ENCODE data around the gene MPDZ.

DNA sequence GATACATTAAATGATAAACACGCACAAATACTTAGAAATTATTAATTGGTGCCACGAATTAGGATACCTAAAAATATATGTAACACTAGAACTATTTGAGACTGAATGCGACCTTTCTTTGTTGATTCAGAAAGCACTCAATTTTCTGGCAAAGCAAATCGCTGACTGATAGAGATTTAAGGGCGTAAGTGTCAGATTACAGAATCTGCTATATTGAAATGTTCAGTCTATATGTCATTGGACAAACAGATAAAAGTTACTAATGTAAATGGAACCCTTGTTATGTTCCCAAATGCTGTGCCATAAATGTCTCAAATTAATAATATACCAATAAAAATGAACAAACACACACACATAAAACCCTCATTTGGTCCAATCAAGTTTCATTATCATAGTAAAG, 137.9 kb downstream of the MPDZ start:
- TF ChIP-seq POLR2AphosphoS5 (IDR thresholded peaks at IDR 0.05; ENCODE audit: low read depth, low read length), result no peak
- TF ChIP-seq, protein P1, sequence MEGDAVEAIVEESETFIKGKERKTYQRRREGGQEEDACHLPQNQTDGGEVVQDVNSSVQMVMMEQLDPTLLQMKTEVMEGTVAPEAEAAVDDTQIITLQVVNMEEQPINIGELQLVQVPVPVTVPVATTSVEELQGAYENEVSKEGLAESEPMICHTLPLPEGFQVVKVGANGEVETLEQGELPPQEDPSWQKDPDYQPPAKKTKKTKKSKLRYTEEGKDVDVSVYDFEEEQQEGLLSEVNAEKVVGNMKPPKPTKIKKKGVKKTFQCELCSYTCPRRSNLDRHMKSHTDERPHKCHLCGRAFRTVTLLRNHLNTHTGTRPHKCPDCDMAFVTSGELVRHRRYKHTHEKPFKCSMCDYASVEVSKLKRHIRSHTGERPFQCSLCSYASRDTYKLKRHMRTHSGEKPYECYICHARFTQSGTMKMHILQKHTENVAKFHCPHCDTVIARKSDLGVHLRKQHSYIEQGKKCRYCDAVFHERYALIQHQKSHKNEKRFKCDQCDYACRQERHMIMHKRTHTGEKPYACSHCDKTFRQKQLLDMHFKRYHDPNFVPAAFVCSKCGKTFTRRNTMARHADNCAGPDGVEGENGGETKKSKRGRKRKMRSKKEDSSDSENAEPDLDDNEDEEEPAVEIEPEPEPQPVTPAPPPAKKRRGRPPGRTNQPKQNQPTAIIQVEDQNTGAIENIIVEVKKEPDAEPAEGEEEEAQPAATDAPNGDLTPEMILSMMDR (IDR thresholded peaks at IDR 0.05), result no peak
- no peak for TF ChIP-seq SIN3A (IDR thresholded peaks at IDR 0.05; ENCODE audit: borderline replicate concordance, insufficient read depth, low read depth, low read length)
- TF ChIP-seq, protein P2, sequence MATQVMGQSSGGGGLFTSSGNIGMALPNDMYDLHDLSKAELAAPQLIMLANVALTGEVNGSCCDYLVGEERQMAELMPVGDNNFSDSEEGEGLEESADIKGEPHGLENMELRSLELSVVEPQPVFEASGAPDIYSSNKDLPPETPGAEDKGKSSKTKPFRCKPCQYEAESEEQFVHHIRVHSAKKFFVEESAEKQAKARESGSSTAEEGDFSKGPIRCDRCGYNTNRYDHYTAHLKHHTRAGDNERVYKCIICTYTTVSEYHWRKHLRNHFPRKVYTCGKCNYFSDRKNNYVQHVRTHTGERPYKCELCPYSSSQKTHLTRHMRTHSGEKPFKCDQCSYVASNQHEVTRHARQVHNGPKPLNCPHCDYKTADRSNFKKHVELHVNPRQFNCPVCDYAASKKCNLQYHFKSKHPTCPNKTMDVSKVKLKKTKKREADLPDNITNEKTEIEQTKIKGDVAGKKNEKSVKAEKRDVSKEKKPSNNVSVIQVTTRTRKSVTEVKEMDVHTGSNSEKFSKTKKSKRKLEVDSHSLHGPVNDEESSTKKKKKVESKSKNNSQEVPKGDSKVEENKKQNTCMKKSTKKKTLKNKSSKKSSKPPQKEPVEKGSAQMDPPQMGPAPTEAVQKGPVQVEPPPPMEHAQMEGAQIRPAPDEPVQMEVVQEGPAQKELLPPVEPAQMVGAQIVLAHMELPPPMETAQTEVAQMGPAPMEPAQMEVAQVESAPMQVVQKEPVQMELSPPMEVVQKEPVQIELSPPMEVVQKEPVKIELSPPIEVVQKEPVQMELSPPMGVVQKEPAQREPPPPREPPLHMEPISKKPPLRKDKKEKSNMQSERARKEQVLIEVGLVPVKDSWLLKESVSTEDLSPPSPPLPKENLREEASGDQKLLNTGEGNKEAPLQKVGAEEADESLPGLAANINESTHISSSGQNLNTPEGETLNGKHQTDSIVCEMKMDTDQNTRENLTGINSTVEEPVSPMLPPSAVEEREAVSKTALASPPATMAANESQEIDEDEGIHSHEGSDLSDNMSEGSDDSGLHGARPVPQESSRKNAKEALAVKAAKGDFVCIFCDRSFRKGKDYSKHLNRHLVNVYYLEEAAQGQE (IDR thresholded peaks at IDR 0.05; ENCODE audit: insufficient read depth in 1 of 2, low read depth in 2 of 2, low read length in 1 of 2), result no peak
